Body of pancreas (tissue), 4 donors: ENCODE results near the gene NEIL1. TPM values are rescaled to one million over a fixed set of nuclear protein-coding genes. Genes with fewer than 3 reads are reported as not detected.

Experiments
- ATAC-seq: fragments of 150-250 bp; one replicate; pipeline ENCODE4 v1.9.1; 2016
- DNase-seq, 4 donors: peaks; one replicate each; pipeline ENCODE4 v3.0.0-alpha.2; 2019
- H3K27ac ChIP-seq, 4 donors: fragments of 200-600 bp; sonication (generic); 1 replicate in 3 of 4; 2 replicates in 1 of 4; pipeline versions ENCODE4 v1.5.1 to v1.6.1; 2016 to 2019; ENCODE audit warnings: mild to moderate bottlenecking in 1 of 4, mixed read lengths in 1 of 4, moderate library complexity in 1 of 4
- H3K27me3 ChIP-seq, 2 donors: fragments of 200-600 bp; sonication (generic); one replicate each; pipeline ENCODE4 v1.6.0; 2016; ENCODE audit warnings: mild to moderate bottlenecking in 1 of 2
- H3K36me3 ChIP-seq, 2 donors: fragments of 200-600 bp; sonication (generic); replicated peaks in 1 of 2; 2 replicates each; pipeline ENCODE4 v1.5.1; 2016; ENCODE audit warnings: low read depth in 2 of 2; ENCODE audit not compliant: insufficient read depth in 1 of 2
- H3K4me1 ChIP-seq: fragments of 200-600 bp; sonication (generic); one replicate; pipeline ENCODE4 v1.6.0; 2016
- H3K4me3 ChIP-seq, 2 donors: fragments of 200-600 bp; sonication (generic); 1 replicate in 1 of 2; 2 replicates in 1 of 2; pipeline ENCODE4 v1.5.1; 2016 to 2019
- H3K9me3 ChIP-seq, 3 donors: fragments of 200-600 bp; sonication (generic); 1 replicate in 2 of 3; 2 replicates in 1 of 3; pipeline ENCODE4 v1.5.1; 2016
- CTCF ChIP-seq, 7 experiments: fragments of 450-650 bp in 4 of 7; fragments of 200-600 bp in 3 of 7; sonication (generic) in 3 of 7; IDR thresholded peaks; one replicate each; pipeline ENCODE4 v1.5.1; 2016 to 2019; ENCODE audit warnings: antibody characterized with exemption in 7 of 7
- POLR2A ChIP-seq, 3 donors: fragments of 450-650 bp; IDR thresholded peaks; one replicate each; pipeline ENCODE4 v1.6.1; 2016; ENCODE audit warnings: antibody characterized with exemption in 3 of 3, mild to moderate bottlenecking in 2 of 3
- WGBS, 2 donors: methylation state at CpG; one replicate each; pipeline ENCODE4 v1.1.5; 2017; 5-methylcytosine and 5-hydroxymethylcytosine counted together
- intact Hi-C: fragments of 100-400 bp; cut with DNase I; formaldehyde crosslinking; loops from one replicate; pipeline ENCODE4 v1.15.1; 2023
- total RNA-seq, 2 donors: library from RNA; depleted of rRNA; stranded (reverse); fragments of >200 nt; gene quantifications; one replicate each; pipeline ENCODE4 v1.1.0, GENCODE V29; 2016

The NEIL1 gene
- total RNA-seq, 2 donors from 2014 or later, result 79.1 to 112 TPM

GRCh38 chr15:75361361-75361988 lies 14.6 kb downstream of the NEIL1 start:
- H3K4me1 ChIP-seq, result no peaks in the 10 kb centered on the region
- ATAC-seq (no peak), DNase-seq (no peak)
- no peak for TF ChIP-seq POLR2A (IDR thresholded peaks at IDR 0.05)
- TF ChIP-seq CTCF (IDR thresholded peaks at IDR 0.05), result no peak
- no peaks in the 10 kb centered on the region for H3K9me3 ChIP-seq
- 93 to 95% methylated on average over 10 of the region's 10 CpGs for WGBS, 2 donors
- intact Hi-C loops, result loop anchor here (10.0 kb wide), 1 partner anchor 323 kb away; no protein-coding TSS in a partner anchor
- no peaks in the 10 kb centered on the region for H3K27me3 ChIP-seq
- no peak overlapping the region for H3K27ac ChIP-seq
- H3K4me3 ChIP-seq, result no peak overlapping the region
- H3K36me3 ChIP-seq, result peaks cover 0 to 18% of the 10 kb centered on the region in 2 donors

GRCh38 chr15:75361989-75362641 lies 15.3 kb downstream of the NEIL1 start:
- intact Hi-C loops, result loop anchor here (10.0 kb wide), 1 partner anchor 323 kb away; no protein-coding TSS in a partner anchor
- peaks cover 3% of the 10 kb centered on the region for H3K4me1 ChIP-seq
- H3K36me3 ChIP-seq, result peaks cover 0 to 17% of the 10 kb centered on the region in 2 donors
- no peaks in the 10 kb centered on the region for H3K27me3 ChIP-seq
- DNase-seq (no peak), ATAC-seq (no peak)
- TF ChIP-seq POLR2A (IDR thresholded peaks at IDR 0.05), result no peak
- no peak for TF ChIP-seq CTCF (IDR thresholded peaks at IDR 0.05)
- no peaks in the 10 kb centered on the region for H3K9me3 ChIP-seq
- WGBS, 2 donors, result 80 to 93% methylated on average over 9 to 10 of the region's 13 CpGs
- no peak overlapping the region for H3K4me3 ChIP-seq
- no peak overlapping the region for H3K27ac ChIP-seq

GRCh38 chr15:75362642-75363249 lies 15.9 kb downstream of the NEIL1 start:
- ATAC-seq (no peak), DNase-seq (no peak)
- Histone ChIP-seq H3K4me3 (no peak overlapping the region), H3K36me3 (peaks cover 0 to 17% of the 10 kb centered on the region in 2 donors), H3K27ac (no peak overlapping the region), H3K4me1 (peaks cover 9% of the 10 kb centered on the region), H3K9me3 (no peaks in the 10 kb centered on the region), H3K27me3 (no peaks in the 10 kb centered on the region)
- TF ChIP-seq POLR2A (IDR thresholded peaks at IDR 0.05) (no peak), CTCF (IDR thresholded peaks at IDR 0.05) (no peak)
- 93 to 95% methylated on average over 6 to 7 of the region's 7 CpGs for WGBS, 2 donors
- intact Hi-C loops, result loop anchor here (10.0 kb wide), 1 partner anchor 322 kb away; no protein-coding TSS in a partner anchor

GRCh38 chr15:75363786-75364185 lies 16.9 kb downstream of the NEIL1 start:
- no peak for TF ChIP-seq CTCF (IDR thresholded peaks at IDR 0.05)
- no peak for TF ChIP-seq POLR2A (IDR thresholded peaks at IDR 0.05)
- Histone ChIP-seq H3K9me3 (no peaks in the 10 kb centered on the region), H3K4me1 (peaks cover 10% of the 10 kb centered on the region), H3K27me3 (no peaks in the 10 kb centered on the region), H3K4me3 (no peak overlapping the region), H3K27ac (no peak overlapping the region), H3K36me3 (peaks cover 0 to 17% of the 10 kb centered on the region in 2 donors)
- intact Hi-C loops, result loop anchor here (10.0 kb wide), 1 partner anchor 321 kb away; no protein-coding TSS in a partner anchor
- WGBS, 2 donors, result 93% methylated on average over 8 to 9 of the region's 9 CpGs
- no peak for DNase-seq
- no peak for ATAC-seq
